Measurements from ENCODE around the gene PIK3R6. TPM values are rescaled to one million over a fixed set of nuclear protein-coding genes. Genes with fewer than 3 reads are reported as not detected.

The PIK3R6 gene
- total RNA-seq, 1 donor, result not detected

DNA sequence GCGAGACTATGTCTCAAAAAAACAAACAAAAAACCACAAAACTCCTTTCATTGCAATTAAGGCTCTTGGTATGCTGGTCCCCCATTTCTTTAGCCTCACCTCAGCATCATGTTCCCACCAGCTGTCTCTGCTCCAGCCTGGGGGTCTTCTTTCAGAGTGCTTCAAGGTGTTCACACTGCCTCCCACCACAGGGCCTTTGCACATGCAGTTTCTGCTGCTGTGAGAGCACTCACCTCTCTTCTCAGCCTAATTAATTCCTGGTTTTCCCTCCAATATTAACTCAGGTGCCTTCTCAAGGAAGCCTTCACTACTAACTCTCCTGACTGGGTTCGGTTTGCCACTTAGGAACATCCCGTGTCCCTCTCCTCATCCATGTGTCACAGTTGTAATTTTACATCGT lies 15.9 kb upstream of the PIK3R6 start:
- no peak for DNase-seq (ENCODE audit: low read depth)
- no peak overlapping the region for H3K4me3 ChIP-seq (ENCODE audit: low read depth, low read length)
- TF ChIP-seq, protein P1, sequence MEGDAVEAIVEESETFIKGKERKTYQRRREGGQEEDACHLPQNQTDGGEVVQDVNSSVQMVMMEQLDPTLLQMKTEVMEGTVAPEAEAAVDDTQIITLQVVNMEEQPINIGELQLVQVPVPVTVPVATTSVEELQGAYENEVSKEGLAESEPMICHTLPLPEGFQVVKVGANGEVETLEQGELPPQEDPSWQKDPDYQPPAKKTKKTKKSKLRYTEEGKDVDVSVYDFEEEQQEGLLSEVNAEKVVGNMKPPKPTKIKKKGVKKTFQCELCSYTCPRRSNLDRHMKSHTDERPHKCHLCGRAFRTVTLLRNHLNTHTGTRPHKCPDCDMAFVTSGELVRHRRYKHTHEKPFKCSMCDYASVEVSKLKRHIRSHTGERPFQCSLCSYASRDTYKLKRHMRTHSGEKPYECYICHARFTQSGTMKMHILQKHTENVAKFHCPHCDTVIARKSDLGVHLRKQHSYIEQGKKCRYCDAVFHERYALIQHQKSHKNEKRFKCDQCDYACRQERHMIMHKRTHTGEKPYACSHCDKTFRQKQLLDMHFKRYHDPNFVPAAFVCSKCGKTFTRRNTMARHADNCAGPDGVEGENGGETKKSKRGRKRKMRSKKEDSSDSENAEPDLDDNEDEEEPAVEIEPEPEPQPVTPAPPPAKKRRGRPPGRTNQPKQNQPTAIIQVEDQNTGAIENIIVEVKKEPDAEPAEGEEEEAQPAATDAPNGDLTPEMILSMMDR (IDR thresholded peaks at IDR 0.05; ENCODE audit: insufficient read depth, low read length), result no peak

GRCh38 chr17:8881606-8882005 lies 14.1 kb upstream of the PIK3R6 start:
- no peak for DNase-seq (ENCODE audit: low read depth)
- no peak overlapping the region for H3K4me3 ChIP-seq (ENCODE audit: low read depth, low read length)
- TF ChIP-seq, protein P1 (IDR thresholded peaks at IDR 0.05; ENCODE audit: insufficient read depth, low read length), result no peak

DNA sequence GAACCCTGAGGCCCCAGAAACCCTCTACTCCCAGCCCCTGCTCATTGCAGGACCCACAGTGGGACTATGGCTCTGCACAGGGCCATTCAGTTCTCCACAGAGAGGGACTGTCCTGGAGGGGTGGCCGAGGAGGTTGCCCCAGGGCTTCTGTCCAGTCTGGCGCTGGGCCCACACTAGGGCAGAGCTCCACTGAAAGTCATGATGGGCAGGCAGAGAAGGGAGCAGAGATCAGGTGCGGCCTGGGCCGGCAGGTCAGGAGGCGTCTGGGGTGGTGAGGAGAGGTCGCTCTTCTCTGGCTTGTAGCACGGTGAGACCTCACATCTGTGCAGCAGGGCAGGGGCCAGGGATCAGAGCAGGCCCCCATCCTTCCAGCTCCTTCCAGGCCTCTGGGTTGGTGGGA lies 13.0 kb upstream of the PIK3R6 start:
- TF ChIP-seq, protein P1 (IDR thresholded peaks at IDR 0.05; ENCODE audit: insufficient read depth, low read length), result no peak
- no peak for DNase-seq (ENCODE audit: low read depth)
- H3K4me3 ChIP-seq (ENCODE audit: low read depth, low read length), result no peak overlapping the region

DNA sequence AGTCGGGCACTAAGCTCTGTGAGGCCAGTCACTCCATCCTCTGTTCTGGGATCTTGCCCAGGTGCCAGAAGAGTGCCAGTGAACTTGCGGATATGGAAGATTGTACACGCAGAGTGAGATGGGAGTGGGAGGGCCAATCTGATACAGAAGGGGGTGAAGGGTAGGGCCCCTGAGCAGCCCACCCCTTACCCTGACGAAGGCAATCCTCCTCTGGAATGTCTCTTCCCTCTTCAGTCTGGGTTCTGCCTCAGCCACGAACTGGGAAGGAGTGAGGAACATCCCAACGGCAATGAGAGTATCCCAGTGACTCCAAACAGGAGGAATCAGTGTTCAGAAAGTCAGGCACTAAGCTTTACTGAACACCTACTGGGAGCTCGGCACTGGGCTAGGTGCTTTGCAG lies 11.9 kb upstream of the PIK3R6 start:
- no peak overlapping the region for H3K4me3 ChIP-seq (ENCODE audit: low read depth, low read length)
- DNase-seq (ENCODE audit: low read depth), result no peak

GRCh38 chr17:8877984-8878383 lies 10.5 kb upstream of the PIK3R6 start:
- TF ChIP-seq, protein P1 (IDR thresholded peaks at IDR 0.05; ENCODE audit: insufficient read depth, low read length), result no peak
- no peak overlapping the region for H3K4me3 ChIP-seq (ENCODE audit: low read depth, low read length)
- no peak for DNase-seq (ENCODE audit: low read depth)

More for the DNA sequence above, 11.9 kb upstream of the PIK3R6 start:
- TF ChIP-seq, protein P1 (IDR thresholded peaks at IDR 0.05; ENCODE audit: insufficient read depth, low read length), result no peak

- peak; percentile 15 for DNase-seq (ENCODE audit: low read depth)
- no peak overlapping the region for H3K4me3 ChIP-seq (ENCODE audit: low read depth, low read length)
- TF ChIP-seq, protein P1 (IDR thresholded peaks at IDR 0.05; ENCODE audit: insufficient read depth, low read length), result no peak
Observed at GRCh38 chr17:8875957-8876356, 8.5 kb upstream of the PIK3R6 start.

DNA sequence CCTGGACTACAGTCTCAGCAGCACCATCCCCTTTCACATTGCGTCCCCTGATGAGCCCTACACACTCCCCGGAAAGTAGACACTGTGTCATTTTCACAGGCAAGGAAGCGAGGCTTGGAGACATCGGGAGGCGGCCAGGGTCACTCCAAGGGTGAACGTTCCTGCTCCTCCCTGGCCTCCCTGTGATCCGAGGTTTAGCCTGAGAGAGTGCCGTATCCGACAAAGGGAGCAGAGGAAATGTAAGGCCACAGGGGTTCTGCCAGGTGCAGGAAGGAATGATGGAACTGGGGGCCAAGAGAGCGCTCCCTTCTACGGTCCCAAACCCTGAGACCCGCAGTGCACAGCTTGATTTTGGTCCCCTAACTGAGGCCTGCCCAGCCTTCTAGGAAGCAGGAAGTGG lies 8.0 kb upstream of the PIK3R6 start:
- DNase-seq (ENCODE audit: low read depth), result no peak
- H3K4me3 ChIP-seq (ENCODE audit: low read depth, low read length), result no peak overlapping the region
- TF ChIP-seq, protein P1 (IDR thresholded peaks at IDR 0.05; ENCODE audit: insufficient read depth, low read length), result no peak
